H1 (cell line): ENCODE data around the gene SLC43A1. TPM values are rescaled to one million over a fixed set of nuclear protein-coding genes. Genes with fewer than 3 reads are reported as not detected.

Experiments used
- ASH2L ChIP-seq: fragments of 200-600, 300-600 bp; sonication (generic); IDR thresholded peaks from one replicate; pipeline ENCODE4 v1.7.1; 2017; ENCODE audit warnings: low read length
- CBX5 ChIP-seq: fragments of 300-800, 300-1000 bp; sonication (generic); IDR thresholded peaks from 2 replicates; pipeline ENCODE4 v1.7.1; 2016; ENCODE audit warnings: antibody characterized with exemption, low read length, low read depth
- CTBP2 ChIP-seq: IDR thresholded peaks from 2 replicates; pipeline ENCODE4 v1.7.0; 2011; ENCODE audit warnings: borderline replicate concordance, mild to moderate bottlenecking, moderate library complexity, mixed read lengths, low read length; ENCODE audit not compliant: insufficient read depth, insufficient read length
- EGR1 ChIP-seq: IDR thresholded peaks from 2 replicates; pipeline ENCODE4 v1.6.1; 2011; ENCODE audit warnings: low read depth, low read length, borderline replicate concordance
- HDAC6 ChIP-seq: IDR thresholded peaks from one replicate; pipeline ENCODE4 v1.7.1; 2012; ENCODE audit warnings: low read depth, mild to moderate bottlenecking, inconsistent platforms, low read length, moderate library complexity
- KDM4A ChIP-seq: IDR thresholded peaks from one replicate; pipeline ENCODE4 v1.7.1; 2012; ENCODE audit warnings: low read depth, mild to moderate bottlenecking, moderate library complexity, low read length, inconsistent platforms; ENCODE audit not compliant: severe bottlenecking
- POLR2AphosphoS5 ChIP-seq: IDR thresholded peaks from 2 replicates; pipeline ENCODE4 v1.6.1; 2011; ENCODE audit warnings: low read depth, low read length
- SAP30 ChIP-seq: fragments of 300-600 bp; sonication (generic); IDR thresholded peaks from 2 replicates; pipeline ENCODE4 v1.7.1; 2012; ENCODE audit warnings: low read length, moderate library complexity, mild to moderate bottlenecking, inconsistent platforms; ENCODE audit not compliant: insufficient read depth, insufficient replicate concordance
- SIN3A ChIP-seq, 2 experiments: IDR thresholded peaks in 1 of 2; conservative IDR thresholded peaks in 1 of 2; 2 replicates each; pipeline ENCODE4 v1.6.1; 2011 to 2012; ENCODE audit warnings: low read length in 2 of 2, improper control_type of control experiment in 1 of 2, low read depth in 1 of 2, mild to moderate bottlenecking in 1 of 2
- SP1 ChIP-seq: IDR thresholded peaks from 2 replicates; pipeline ENCODE4 v1.6.1; 2011; ENCODE audit warnings: low read depth, low read length
- TAF1 ChIP-seq: IDR thresholded peaks from 2 replicates; pipeline ENCODE4 v1.6.1; 2011; ENCODE audit warnings: mild to moderate bottlenecking, low read depth, low read length
- TBP ChIP-seq: IDR thresholded peaks from 2 replicates; pipeline ENCODE4 v1.6.1; 2011; ENCODE audit warnings: low read depth, low read length, improper control_type of control experiment
- ZNF274 ChIP-seq: IDR thresholded peaks from 2 replicates; pipeline ENCODE4 v1.7.0; 2012; ENCODE audit warnings: low read length, borderline replicate concordance; ENCODE audit errors: extremely low read depth
- polyA plus RNA-seq, 7 experiments: library from polyadenylated mRNA; depleted of rRNA in 3 of 7; stranded (reverse) in 5 of 7; unstranded in 2 of 7; fragments of >200 nt in 5 of 7; fragments of 200-250 nt in 2 of 7; gene quantifications; 1 replicate in 5 of 7; 2 replicates in 1 of 7; 4 replicates in 1 of 7; pipeline versions ENCODE4 v1.2.1 to v1.2.3, GENCODE V29; 2011 to 2013; ENCODE audit warnings: missing spikeins in 2 of 7, mixed read lengths in 2 of 7
- total RNA-seq: library from RNA; stranded (reverse); fragmentation: NEBNext Ultra II Directional; extraction: Animal tissue kit (Norgen Biotek cat#: 25700); gene quantifications from 2 replicates; pipeline ENCODE4 v1.2.1, GENCODE V29; 2021
- TF ChIP-seq, protein P1 (sequence below): IDR thresholded peaks from 2 replicates; pipeline ENCODE4 v1.6.1; 2012; ENCODE audit warnings: inconsistent platforms

SLC43A1 gene
- total and polyA plus RNA-seq, 2 of the 8 experiments (the other 6 are each of a cell fraction or from before 2014, with no cell fraction given) = 34.5 to 58.0 TPM

- peak; percentile 55; the same call in 1 of the 2 replicates for TF ChIP-seq TAF1
- TF ChIP-seq SIN3A (conservative IDR thresholded peaks at IDR 0.05 in 1 of 2, IDR thresholded peaks at IDR 0.05 in 1 of 2; ENCODE audit: low read depth in 1 of 2, low read length in 2 of 2) = peak; percentile 18 to 73; a peak in 1 of 4 replicates
- TF ChIP-seq ZNF274 = no peak
- TF ChIP-seq HDAC6 = no peak
- TF ChIP-seq, protein P1, sequence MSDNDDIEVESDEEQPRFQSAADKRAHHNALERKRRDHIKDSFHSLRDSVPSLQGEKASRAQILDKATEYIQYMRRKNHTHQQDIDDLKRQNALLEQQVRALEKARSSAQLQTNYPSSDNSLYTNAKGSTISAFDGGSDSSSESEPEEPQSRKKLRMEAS = peak; percentile 30; the same call in 1 of the 2 replicates
- peak; percentile 44; the same call in 1 of the 2 replicates for TF ChIP-seq POLR2AphosphoS5
- peak; percentile 34 for TF ChIP-seq SAP30
- peak; percentile 49; the same call in 1 of the 2 replicates for TF ChIP-seq SP1
- TF ChIP-seq EGR1 = no peak
- 0 out of 2 replicates have a peak, but pooled peaks have one; percentile 26 for TF ChIP-seq TBP
- TF ChIP-seq ASH2L = no peak
- TF ChIP-seq CTBP2 = no peak
- TF ChIP-seq CBX5 = no peak
- TF ChIP-seq KDM4A = peak; percentile 25
These were observed 55.3 kb downstream of the SLC43A1 start, which contains the start of gene RTN4RL2 (continued) for GRCh38 chr11:57460022-57460757.
